ENCODE results near the gene LNX1. TPM values are rescaled to one million over a fixed set of nuclear protein-coding genes. Genes with fewer than 3 reads are reported as not detected.
A peak's percentile ranks its signal among the peaks of the same experiment; 100 is the strongest.

LNX1 gene
- total and polyA plus RNA-seq, 10 of the 15 experiments (the other 5 are each of a cell fraction or from before 2014, with no cell fraction given), result 0.72 to 1.4 (median 1.0) TPM

GRCh38 chr4:53605783-53606182 lies 14.5 kb upstream of the LNX1 start:
- Histone ChIP-seq H3K79me2 (ENCODE audit: control insufficient read depth, insufficient read depth, low read length) (no peaks in the 10 kb centered on the region), H3K27me3 (replicated peaks in 1 of 2; ENCODE audit: control insufficient read depth in 2 of 2, insufficient read depth in 2 of 2, low read length in 1 of 2) (no peaks in the 10 kb centered on the region), H3K9me3 (replicated peaks; ENCODE audit: control insufficient read depth, insufficient read depth, low read length) (peaks cover 4% of the 10 kb centered on the region; the same call in 2 of the 3 replicates), H3K4me2 (ENCODE audit: control insufficient read depth, insufficient read depth) (no peak overlapping the region), H3K36me3 (ENCODE audit: control insufficient read depth in 2 of 2, insufficient read depth in 2 of 2, low read length in 1 of 2) (no peaks in the 10 kb centered on the region), H2AFZ (ENCODE audit: control insufficient read depth, low read depth, low read length) (no peak overlapping the region), H3K9ac (ENCODE audit: control insufficient read depth, insufficient read depth, low read length) (no peak overlapping the region), H3K4me1 (ENCODE audit: control insufficient read depth, insufficient read depth, low read length) (peaks cover 12% of the 10 kb centered on the region), H4K20me1 (ENCODE audit: control insufficient read depth, insufficient read depth) (no peaks in the 10 kb centered on the region), H3K27ac (ENCODE audit: control insufficient read depth, insufficient read depth) (no peak overlapping the region), H3K4me3 (no peak overlapping the region)
- 67% methylated on average over 3 of the region's 3 CpGs for WGBS (ENCODE audit: insufficient coverage, insufficient replicate concordance, low lambda C conversion rate, missing lambda C conversion rate)
- BruUV-seq (replicated peaks), result no TSS peak
- ChIA-PET CTCF (interaction anchor here (0.9 to 2.4 kb wide), 3 partner anchors 21 to 101 kb away, joined by 3 to 6 read pairs (median 3); no protein-coding TSS in a partner anchor), SMC1A (ENCODE audit: uncharacterized antibody, unreplicated experiment) (interaction anchor here (0.7 to 1.9 kb wide), 4 partner anchors 11 to 48 kb away, joined by 3 to 7 read pairs (median 4); no protein-coding TSS in a partner anchor), POLR2A (interaction anchor here (0.5 kb wide), 1 partner anchor 490 kb away, joined by 3 read pairs; no protein-coding TSS in a partner anchor), RAD21 (ENCODE audit: unreplicated experiment) (interaction anchor here (0.9 kb wide), 1 partner anchor 48 kb away, joined by 3 read pairs; no protein-coding TSS in a partner anchor)
- in situ Hi-C loops (cut with MboI), result no loop called here
- FAIRE-seq (no peak), ATAC-seq (no peak), DNase-seq (ENCODE audit: low read depth, low spot score) (no peak)
- intact Hi-C loops (cut with micrococcal nuclease; ENCODE audit: unreplicated experiment), result loop anchor here (5.0 to 10.0 kb wide), 2 partner anchors 37 to 199 kb away; no protein-coding TSS in a partner anchor
- TF ChIP-seq POLR2A (IDR thresholded peaks at IDR 0.05; ENCODE audit: low read depth, low read length), result no peak
- no peak for TF ChIP-seq PAX8 (IDR thresholded peaks at IDR 0.05)
- no peak for TF ChIP-seq SIN3A (IDR thresholded peaks at IDR 0.05; ENCODE audit: low read depth, low read length)
- no peak for TF ChIP-seq CHD2 (IDR thresholded peaks at IDR 0.05; ENCODE audit: borderline replicate concordance, low read depth, low read length)

DNA sequence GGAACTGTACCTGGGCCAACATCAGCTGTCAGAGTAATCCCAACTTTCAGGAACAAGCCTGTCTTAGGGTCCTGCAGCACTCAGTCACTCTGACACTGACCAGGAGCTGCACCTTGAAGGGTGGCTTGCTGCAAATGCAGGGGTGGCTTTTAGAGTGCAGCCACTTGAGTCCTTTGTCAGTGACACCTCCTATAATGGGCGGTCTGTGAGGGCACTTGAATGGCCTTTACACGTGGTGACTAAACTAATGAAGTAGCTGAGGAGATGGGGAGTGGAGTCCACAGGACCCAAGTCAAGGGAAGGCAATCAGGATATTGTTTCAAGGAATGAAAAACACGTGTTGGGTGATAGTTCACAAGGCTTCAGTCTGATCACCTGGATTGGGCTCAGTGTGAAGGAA lies 11.1 kb upstream of the LNX1 start:
- Histone ChIP-seq H3K4me3 (no peak overlapping the region), H3K79me2 (ENCODE audit: control insufficient read depth, insufficient read depth, low read length) (no peaks in the 10 kb centered on the region), H3K9me3 (replicated peaks; ENCODE audit: control insufficient read depth, insufficient read depth, low read length) (no peaks in the 10 kb centered on the region; the same call in 2 of the 3 replicates), H3K27ac (ENCODE audit: control insufficient read depth, insufficient read depth) (no peak overlapping the region), H3K4me1 (ENCODE audit: control insufficient read depth, insufficient read depth, low read length) (peaks cover 16% of the 10 kb centered on the region), H3K27me3 (replicated peaks in 1 of 2; ENCODE audit: control insufficient read depth in 2 of 2, insufficient read depth in 2 of 2, low read length in 1 of 2) (no peaks in the 10 kb centered on the region), H3K9ac (ENCODE audit: control insufficient read depth, insufficient read depth, low read length) (no peak overlapping the region), H2AFZ (ENCODE audit: control insufficient read depth, low read depth, low read length) (0 out of 2 replicates have a peak overlapping the region, but pooled peaks have one; percentile 20), H4K20me1 (ENCODE audit: control insufficient read depth, insufficient read depth) (no peaks in the 10 kb centered on the region), H3K4me2 (ENCODE audit: control insufficient read depth, insufficient read depth) (peak overlapping the region; percentile 41; the same call in 1 of the 2 replicates), H3K36me3 (ENCODE audit: control insufficient read depth in 2 of 2, insufficient read depth in 2 of 2, low read length in 1 of 2) (no peaks in the 10 kb centered on the region)
- FAIRE-seq, result no peak
- ChIA-PET SMC1A (ENCODE audit: uncharacterized antibody, unreplicated experiment) (interaction anchor here (1.0 to 2.9 kb wide), 9 partner anchors 10 to 112 kb away, joined by 4 to 18 read pairs (median 6); no protein-coding TSS in a partner anchor), POLR2A (interaction anchor here (1.8 kb wide), 1 partner anchor 10 kb away, joined by 5 read pairs; no protein-coding TSS in a partner anchor), CTCF (interaction anchor here (0.8 to 2.8 kb wide), 11 partner anchors 14 to 112 kb away, joined by 3 to 17 read pairs (median 3); no protein-coding TSS in a partner anchor), RAD21 (ENCODE audit: unreplicated experiment) (interaction anchor here (1.5 to 2.2 kb wide), 2 partner anchors 38 to 52 kb away, joined by 5 to 8 read pairs; no protein-coding TSS in a partner anchor)
- BruUV-seq (replicated peaks), result no TSS peak
- no peak for ATAC-seq
- WGBS (ENCODE audit: insufficient coverage, insufficient replicate concordance, low lambda C conversion rate, missing lambda C conversion rate), result 31% methylated on average over 3 of the region's 3 CpGs
- intact Hi-C loops (cut with micrococcal nuclease; ENCODE audit: unreplicated experiment) (loop anchor here (10.0 kb wide), 1 partner anchor 202 kb away; no protein-coding TSS in a partner anchor), in situ Hi-C loops (cut with MboI) (no loop called here)
- DNase-seq (ENCODE audit: low read depth, low spot score), result no peak
- TF ChIP-seq, protein P1, sequence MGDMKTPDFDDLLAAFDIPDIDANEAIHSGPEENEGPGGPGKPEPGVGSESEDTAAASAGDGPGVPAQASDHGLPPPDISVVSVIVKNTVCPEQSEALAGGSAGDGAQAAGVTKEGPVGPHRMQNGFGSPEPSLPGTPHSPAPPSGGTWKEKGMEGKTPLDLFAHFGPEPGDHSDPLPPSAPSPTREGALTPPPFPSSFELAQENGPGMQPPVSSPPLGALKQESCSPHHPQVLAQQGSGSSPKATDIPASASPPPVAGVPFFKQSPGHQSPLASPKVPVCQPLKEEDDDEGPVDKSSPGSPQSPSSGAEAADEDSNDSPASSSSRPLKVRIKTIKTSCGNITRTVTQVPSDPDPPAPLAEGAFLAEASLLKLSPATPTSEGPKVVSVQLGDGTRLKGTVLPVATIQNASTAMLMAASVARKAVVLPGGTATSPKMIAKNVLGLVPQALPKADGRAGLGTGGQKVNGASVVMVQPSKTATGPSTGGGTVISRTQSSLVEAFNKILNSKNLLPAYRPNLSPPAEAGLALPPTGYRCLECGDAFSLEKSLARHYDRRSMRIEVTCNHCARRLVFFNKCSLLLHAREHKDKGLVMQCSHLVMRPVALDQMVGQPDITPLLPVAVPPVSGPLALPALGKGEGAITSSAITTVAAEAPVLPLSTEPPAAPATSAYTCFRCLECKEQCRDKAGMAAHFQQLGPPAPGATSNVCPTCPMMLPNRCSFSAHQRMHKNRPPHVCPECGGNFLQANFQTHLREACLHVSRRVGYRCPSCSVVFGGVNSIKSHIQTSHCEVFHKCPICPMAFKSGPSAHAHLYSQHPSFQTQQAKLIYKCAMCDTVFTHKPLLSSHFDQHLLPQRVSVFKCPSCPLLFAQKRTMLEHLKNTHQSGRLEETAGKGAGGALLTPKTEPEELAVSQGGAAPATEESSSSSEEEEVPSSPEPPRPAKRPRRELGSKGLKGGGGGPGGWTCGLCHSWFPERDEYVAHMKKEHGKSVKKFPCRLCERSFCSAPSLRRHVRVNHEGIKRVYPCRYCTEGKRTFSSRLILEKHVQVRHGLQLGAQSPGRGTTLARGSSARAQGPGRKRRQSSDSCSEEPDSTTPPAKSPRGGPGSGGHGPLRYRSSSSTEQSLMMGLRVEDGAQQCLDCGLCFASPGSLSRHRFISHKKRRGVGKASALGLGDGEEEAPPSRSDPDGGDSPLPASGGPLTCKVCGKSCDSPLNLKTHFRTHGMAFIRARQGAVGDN (IDR thresholded peaks at IDR 0.05), result no peak
- TF ChIP-seq SPI1 (IDR thresholded peaks at IDR 0.05; ENCODE audit: borderline replicate concordance, insufficient read depth, low read depth, low read length) (no peak), MXI1 (IDR thresholded peaks at IDR 0.05; ENCODE audit: low read depth, low read length) (no peak), CBX5 (IDR thresholded peaks at IDR 0.05; ENCODE audit: low read depth) (no peak), TARDBP (IDR thresholded peaks at IDR 0.05; ENCODE audit: borderline replicate concordance) (no peak), NFYA (IDR thresholded peaks at IDR 0.05; ENCODE audit: borderline replicate concordance, low read depth, low read length) (no peak)

Data from GM12878 (cell line).